ENCODE data around the gene SIVA1.

SIVA1 gene

DNA sequence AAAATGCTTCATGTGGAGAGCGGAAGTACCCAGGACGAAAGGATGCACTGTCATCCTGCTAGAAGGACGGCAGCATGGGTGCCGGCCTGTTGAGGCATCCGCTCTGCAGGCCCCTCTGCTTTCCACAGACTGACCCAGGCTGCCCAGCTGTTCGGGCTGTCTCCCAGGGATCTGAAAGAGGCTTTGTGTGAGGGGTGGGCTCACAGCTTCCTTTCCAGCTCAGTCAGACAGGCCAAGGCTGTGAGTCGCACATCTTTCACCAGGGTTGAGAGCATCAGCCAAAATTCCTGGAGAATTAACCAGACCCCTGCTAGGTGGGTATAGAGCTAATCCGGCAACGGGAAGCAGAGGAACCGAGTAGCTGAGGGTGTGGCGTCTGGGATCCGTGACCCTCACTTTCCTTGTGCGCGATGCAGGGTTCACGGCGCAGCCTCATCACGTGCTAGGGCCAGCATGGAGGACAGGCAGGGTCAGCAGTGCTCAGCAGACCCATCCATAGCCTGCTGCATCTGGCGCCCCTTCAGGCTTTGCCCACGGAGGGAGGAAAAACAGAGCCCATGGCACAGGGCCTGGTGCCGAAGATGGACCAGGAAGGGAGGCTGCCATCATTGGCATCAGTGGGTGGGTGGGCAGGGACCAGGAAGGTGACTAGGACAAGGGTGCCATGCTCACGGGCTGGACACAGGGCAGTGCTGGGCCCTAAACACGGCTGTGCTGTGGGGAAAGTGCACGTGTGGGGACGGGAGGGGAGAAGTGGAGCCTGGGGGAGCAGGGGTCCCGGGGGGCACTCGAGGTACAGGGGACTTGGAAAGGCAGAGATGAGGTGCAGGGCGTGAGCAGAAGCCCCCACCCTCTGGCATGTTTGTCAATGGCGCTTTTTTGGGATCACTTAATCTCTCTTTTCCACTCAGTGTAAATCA, 9.2 kb upstream of the SIVA1 start:
- Histone ChIP-seq H3K4me1 (peaks cover 6 to 44% (median 16%) of the 10 kb centered on the region in 4 donors), H3K9me3 (no peaks in the 10 kb centered on the region), H3K27ac (peak overlapping the region; percentile 97 to 98), H3K27me3 (no peaks in the 10 kb centered on the region), H3K4me3 (no peak overlapping the region), H3K36me3 (peaks cover 51 to 66% (median 61%) of the 10 kb centered on the region in 3 donors)
- TF ChIP-seq, protein P1, sequence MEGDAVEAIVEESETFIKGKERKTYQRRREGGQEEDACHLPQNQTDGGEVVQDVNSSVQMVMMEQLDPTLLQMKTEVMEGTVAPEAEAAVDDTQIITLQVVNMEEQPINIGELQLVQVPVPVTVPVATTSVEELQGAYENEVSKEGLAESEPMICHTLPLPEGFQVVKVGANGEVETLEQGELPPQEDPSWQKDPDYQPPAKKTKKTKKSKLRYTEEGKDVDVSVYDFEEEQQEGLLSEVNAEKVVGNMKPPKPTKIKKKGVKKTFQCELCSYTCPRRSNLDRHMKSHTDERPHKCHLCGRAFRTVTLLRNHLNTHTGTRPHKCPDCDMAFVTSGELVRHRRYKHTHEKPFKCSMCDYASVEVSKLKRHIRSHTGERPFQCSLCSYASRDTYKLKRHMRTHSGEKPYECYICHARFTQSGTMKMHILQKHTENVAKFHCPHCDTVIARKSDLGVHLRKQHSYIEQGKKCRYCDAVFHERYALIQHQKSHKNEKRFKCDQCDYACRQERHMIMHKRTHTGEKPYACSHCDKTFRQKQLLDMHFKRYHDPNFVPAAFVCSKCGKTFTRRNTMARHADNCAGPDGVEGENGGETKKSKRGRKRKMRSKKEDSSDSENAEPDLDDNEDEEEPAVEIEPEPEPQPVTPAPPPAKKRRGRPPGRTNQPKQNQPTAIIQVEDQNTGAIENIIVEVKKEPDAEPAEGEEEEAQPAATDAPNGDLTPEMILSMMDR (IDR thresholded peaks at IDR 0.05), result no peak
- intact Hi-C loops (cut with DNase I; ENCODE audit: low total_unique reads), result no loop called here
- no peak for DNase-seq

DNA sequence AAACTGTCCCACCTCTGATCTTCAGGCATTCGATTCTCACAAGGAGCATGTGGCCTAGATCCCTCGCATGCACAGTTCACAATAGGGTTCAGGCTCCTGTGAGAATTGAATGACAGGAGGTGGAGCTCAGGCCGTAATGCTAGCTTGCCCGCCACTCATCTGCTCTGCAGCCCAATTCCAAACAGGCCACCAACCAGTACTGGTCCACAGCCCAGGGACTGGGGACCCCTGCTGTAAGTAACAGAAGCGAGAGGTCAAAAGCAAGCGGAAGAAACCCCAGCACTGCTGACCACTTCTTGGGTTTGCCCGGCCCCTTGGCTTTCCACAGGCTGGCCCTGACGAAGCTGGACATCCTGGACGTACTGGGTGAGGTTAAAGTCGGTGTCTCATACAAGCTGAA, 8.5 kb upstream of the SIVA1 start:
- DNase-seq, result no peak
- Histone ChIP-seq H3K4me1 (peaks cover 6 to 48% (median 23%) of the 10 kb centered on the region in 4 donors), H3K4me3 (no peak overlapping the region), H3K36me3 (peaks cover 47 to 58% (median 57%) of the 10 kb centered on the region in 3 donors), H3K9me3 (no peaks in the 10 kb centered on the region), H3K27ac (peak overlapping the region; percentile 97 to 98), H3K27me3 (no peaks in the 10 kb centered on the region)
- TF ChIP-seq, protein P1 (IDR thresholded peaks at IDR 0.05), result no peak
- intact Hi-C loops (cut with DNase I; ENCODE audit: low total_unique reads), result no loop called here

DNA sequence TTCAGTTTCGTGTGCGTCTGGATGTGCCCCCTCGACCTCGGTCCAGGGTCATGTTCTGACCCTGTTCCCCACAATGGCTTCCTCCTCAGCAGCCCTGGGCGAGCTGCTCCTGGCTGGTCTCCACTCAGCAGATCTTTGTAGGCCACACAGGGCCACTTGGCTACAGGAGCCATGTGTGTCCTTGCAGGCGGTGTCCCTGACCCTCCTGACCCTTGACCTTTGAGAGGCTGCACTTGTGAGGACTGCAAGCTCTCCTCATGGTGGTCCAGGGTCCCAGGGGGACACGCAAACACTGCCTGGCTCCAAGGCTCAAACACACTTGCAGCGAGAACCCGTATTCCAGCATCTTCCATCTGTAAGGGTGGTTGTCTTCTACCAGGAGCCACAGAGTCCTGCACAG, 7.5 kb upstream of the SIVA1 start:
- H3K4me1 ChIP-seq, result peaks cover 6 to 58% (median 32%) of the 10 kb centered on the region in 4 donors
- TF ChIP-seq, protein P1 (IDR thresholded peaks at IDR 0.05), result no peak

DNA sequence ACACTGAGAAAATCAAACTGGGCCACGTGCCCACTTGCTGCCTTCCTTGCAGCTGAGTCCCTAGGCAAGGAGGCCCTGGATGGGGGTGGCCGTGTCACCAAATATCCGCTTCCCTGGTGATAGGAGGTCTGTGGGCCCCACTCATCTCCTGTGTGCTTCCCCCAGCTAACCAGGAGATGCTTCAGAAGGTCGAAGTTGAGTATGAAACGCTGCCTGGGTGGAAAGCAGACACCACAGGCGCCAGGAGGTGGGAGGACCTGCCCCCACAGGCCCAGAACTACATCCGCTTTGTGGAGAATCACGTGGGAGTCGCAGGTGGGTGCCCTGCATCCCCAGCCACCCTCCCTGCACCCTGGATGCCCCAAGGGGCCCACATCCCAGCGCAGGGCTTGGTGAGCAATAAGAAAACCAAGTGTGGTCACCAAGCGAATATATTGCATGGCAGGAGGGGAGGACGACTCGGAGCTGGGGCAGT, 6.8 kb upstream of the SIVA1 start:
- TF ChIP-seq, protein P1 (IDR thresholded peaks at IDR 0.05), result no peak
- peaks cover 33 to 43% (median 40%) of the 10 kb centered on the region in 3 donors for H3K36me3 ChIP-seq
- peaks cover 6 to 64% (median 34%) of the 10 kb centered on the region in 4 donors for H3K4me1 ChIP-seq
- DNase-seq, result no peak
- H3K27ac ChIP-seq, result peak overlapping the region; percentile 97 to 98
- H3K9me3 ChIP-seq, result no peaks in the 10 kb centered on the region
- intact Hi-C loops (cut with DNase I; ENCODE audit: low total_unique reads), result no loop called here
- H3K27me3 ChIP-seq, result no peaks in the 10 kb centered on the region
- H3K4me3 ChIP-seq, result no peak overlapping the region

More for the DNA sequence above, 7.5 kb upstream of the SIVA1 start:
- H3K27me3 ChIP-seq, result no peaks in the 10 kb centered on the region
- H3K4me3 ChIP-seq, result no peak overlapping the region
- H3K9me3 ChIP-seq, result no peaks in the 10 kb centered on the region
- H3K36me3 ChIP-seq, result peaks cover 39 to 50% (median 47%) of the 10 kb centered on the region in 3 donors
- peak overlapping the region; percentile 97 to 98 for H3K27ac ChIP-seq
- intact Hi-C loops (cut with DNase I; ENCODE audit: low total_unique reads), result no loop called here
- no peak for DNase-seq

DNA sequence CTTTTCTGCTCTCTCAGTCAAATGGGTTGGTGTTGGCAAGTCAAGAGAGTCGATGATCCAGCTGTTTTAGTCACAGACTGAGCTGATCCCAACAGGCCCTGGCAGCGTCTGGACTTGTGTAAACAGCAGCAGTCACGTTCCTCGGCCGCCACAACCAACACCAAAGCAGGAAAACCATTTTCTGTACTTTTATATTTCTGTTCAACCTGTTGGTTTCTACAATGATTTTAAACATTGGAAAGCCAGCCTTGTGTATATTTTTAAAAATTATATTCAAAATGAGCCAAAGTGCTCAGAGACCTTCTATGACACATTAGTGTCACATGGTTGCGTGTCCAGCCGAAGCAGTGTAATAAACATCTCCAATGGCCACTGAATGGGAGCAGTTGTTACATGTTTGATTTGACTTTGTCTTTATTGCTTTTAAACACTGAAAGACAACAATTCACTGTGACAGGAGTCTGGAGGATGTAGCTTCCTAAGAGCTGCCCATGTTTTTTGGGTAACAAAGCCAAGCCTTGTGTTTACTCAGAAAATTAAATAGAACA, 5.9 kb upstream of the SIVA1 start:
- Histone ChIP-seq H3K4me3 (no peak overlapping the region), H3K27ac (peak overlapping the region; percentile 97 to 98), H3K9me3 (no peaks in the 10 kb centered on the region), H3K27me3 (no peaks in the 10 kb centered on the region), H3K36me3 (peaks cover 25 to 34% (median 34%) of the 10 kb centered on the region in 3 donors), H3K4me1 (peaks cover 6 to 73% (median 40%) of the 10 kb centered on the region in 4 donors)
- intact Hi-C loops (cut with DNase I; ENCODE audit: low total_unique reads), result no loop called here
- peak; percentile 81 to 94 for DNase-seq
- TF ChIP-seq, protein P1 (IDR thresholded peaks at IDR 0.05), result no peak

Measured in tibial artery (tissue), 4 donors.